Measurements from ENCODE around the gene CTRB1.

CTRB1 gene

DNA sequence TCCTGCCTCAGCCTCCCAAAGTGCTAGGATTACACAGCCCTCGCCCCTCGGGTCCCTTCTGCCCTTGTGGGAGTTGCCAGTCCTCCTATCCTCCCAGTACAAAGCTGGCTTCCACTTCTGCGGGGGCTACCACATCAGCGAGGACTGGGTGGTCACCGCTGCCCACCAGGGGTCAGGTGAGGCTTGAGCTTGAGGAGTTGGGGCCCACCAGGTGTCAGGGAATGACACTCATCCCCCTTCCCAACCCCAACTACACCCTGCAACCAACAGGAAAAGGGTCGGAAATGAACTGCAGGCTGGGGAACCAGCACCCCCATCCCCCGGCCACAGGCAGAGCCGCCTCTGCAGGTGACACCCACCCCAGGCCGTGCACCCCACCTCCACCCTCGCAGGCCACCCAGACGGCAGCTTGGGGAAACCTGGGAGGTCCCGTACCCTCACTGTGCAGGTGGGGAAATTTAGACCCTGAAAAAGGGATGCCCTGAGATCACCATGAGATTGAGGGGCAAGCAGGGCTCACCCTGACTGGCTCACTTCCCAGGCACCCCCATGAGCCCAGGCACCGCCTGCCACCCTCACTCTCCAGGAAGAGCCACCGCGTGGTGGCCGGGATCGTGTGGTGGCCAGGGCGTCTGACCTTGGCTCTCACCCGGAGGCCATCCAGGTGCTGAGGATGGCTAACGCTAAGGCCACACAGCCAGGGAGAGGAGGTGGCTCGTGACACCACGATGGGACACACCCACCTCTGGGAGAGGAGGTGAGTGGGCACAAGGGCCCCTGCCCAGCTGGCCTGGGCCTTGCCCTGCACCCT lies 8.0 kb downstream of the CTRB1 start:
- DNase-seq, result no peak

DNA sequence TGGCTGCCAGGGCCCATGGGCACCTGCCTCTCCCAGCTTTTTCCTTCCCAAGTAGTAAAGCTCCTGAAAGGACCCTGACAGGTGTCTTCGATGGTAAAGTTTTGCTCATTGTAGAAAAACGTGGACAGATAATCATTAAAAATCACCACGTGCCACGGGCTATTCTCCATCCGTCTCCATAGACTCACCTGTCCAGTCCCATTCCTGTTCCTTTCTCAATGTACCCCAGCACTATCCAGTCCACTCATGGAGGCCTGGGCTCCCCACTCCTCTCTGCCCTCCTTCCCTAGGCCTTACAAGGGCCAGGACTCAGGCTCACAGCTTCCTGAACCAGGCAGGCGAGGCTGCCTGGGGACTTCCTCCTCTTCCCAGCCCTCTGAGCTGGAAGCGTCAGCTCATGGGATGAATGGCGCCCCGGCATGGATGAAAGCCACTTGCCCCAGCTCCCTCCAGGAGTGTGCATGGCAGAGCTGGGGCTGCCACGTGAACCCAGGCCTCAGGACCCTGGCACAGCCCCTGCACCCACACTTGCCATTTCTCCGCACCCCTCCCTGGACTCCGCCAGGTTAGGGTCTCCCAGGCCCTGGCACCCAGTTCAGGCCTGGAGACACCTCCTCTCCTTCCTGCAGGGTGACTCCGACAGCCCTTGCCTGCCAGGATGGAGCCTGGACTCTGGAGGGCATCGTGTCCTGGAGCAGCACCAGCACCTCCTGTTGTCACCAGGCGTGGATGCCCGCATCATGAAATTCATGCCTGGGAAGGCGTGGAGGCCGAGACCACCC lies 8.8 kb downstream of the CTRB1 start:
- no peak for DNase-seq

DNA sequence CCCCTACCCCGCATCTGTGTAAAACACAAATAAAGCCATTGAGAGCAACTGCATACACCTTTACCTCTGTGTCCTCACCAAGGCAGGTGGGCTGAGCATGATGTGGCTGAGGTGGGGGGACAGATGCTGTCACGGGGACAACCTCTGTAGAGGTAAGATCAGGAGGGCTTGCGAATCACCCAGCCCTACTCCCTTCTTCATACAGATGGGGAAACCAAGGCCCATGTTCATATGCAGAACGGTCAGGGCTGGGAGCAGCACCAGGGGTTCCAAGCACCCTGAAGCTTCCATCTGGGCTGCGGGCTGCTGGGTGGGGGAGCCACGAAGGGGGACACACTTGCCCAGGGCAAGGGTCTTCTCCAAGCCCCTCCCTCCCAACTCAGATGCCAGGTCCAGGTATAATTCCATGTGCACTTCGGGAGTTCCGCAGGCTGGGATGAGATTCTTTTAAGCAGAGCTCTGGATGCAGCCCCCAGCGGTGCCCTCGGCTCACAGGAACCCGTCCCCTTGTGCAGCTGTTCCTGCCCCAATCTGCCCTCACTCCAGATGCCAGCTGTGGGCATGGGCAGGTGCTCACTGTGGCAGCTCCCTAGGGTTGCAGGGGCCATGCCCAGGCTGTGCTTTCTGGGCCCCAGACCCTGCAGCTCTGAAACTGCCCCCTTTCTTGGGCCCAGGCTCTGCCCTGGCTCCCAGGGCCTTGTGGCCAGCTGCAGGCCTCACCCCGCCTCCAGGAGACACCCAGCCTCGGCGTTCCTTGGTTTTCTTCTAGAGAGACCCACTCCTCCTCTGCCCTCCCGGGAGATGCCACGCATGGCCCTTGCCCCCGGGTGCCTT lies 9.6 kb downstream of the CTRB1 start:
- no peak for DNase-seq

DNA sequence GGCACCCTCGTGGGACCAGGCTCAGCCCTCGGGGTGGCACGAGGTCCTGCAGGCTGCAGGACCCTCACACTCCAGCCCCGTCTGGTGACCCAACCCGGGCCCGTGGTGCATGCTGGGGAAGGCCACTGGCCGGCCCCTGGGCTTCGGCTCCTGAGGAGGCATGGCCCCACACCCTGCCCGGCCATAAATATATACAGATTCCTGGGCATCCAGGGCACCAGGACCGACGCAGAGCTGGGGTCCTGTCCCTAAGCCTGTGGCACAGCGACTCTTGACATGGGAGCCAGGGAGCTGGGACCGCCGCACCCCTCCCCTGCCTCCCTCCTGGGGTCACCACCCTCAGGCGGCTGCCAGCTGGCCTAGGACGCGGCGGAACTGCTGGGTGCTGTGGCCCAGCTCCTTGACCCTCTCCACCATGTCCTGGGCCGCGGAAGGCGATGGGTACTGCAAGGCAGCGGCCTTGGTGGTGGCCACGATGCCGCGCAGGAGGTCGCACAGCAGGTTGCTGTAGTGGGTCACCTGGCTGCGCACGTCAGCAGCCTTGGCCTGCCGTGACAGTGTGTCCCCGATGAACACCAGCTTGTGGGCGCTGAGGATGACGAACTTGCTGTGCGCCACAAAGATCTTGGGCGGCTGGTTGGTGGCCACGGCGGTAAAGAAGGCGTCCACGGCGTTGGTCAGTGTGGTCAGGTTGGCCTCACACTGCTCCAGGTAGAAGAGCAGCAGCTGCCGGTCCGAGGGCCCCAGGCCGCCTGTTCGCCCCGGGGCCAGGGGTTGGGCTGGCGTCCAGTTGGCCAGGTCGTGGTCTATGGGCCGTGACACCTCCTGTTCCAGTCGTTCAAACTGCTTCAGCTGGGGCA lies 10.6 kb downstream of the CTRB1 start:
- DNase-seq, result no peak

DNA sequence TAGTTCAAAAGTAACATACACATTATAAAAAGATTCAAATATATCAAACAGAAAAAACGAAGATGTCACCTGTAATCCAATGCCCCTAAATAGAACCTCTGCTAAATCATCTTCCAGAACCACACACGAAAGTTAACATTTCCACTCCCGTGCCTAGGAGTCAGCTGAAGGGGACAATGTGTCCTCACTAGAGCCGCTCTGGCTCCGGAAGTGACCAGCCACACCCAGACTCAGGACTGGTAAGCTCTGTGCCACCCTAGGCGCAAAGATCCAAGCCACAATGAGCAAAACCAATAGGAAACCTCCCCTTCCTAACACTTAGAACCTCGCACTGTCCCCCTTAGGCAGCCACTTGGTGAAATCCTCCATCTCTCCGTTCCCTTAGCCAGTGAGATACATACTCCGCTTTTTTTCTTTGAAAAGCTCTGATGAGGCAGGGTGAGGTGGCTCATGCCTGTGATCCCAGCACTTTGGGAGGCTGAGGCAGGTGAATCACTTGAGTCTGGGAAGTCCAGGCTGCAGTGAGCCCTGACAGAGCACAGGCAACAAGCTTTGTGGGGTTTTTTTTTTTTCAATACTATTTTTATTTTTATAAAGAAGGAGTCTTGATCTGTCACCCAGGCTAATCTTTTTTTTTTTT lies 11.8 kb downstream of the CTRB1 start:
- DNase-seq, result no peak

DNA sequence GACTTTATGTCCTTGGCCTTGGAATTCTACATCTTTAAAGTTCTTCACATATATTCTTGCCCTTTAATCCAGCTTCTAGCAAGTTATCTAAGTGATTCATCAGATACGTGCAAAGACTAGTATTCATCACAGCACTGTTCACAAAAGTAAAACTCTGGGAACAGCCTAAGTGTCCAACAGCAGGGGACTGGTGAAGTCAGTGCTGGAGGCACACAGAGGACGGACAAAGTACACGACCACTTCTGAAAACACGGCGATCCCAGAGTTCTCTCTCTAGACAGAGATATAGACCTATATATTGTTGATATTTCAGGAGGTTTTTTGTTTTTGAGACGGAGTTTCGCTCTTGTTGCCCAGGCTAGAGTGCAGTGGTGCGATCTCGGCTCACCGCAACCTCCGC lies 12.8 kb downstream of the CTRB1 start:
- no peak for DNase-seq

DNA sequence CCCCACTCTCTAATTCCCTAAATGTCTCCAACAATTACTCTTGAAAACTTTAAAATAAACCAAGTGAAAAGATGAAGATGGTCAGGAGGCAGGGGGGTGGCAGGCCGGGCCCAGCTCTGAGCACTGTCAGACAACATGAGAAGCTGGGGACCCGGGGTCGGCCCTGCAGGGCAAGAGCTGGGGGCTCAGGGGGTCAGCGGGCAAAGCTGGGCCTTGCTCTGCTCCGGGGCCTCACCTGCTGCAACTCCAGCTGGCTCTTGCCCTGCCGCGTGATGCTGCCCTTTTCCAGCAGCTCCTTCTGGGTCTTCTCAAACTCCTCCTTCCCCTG lies 14.8 kb downstream of the CTRB1 start:
- no peak for DNase-seq

DNA sequence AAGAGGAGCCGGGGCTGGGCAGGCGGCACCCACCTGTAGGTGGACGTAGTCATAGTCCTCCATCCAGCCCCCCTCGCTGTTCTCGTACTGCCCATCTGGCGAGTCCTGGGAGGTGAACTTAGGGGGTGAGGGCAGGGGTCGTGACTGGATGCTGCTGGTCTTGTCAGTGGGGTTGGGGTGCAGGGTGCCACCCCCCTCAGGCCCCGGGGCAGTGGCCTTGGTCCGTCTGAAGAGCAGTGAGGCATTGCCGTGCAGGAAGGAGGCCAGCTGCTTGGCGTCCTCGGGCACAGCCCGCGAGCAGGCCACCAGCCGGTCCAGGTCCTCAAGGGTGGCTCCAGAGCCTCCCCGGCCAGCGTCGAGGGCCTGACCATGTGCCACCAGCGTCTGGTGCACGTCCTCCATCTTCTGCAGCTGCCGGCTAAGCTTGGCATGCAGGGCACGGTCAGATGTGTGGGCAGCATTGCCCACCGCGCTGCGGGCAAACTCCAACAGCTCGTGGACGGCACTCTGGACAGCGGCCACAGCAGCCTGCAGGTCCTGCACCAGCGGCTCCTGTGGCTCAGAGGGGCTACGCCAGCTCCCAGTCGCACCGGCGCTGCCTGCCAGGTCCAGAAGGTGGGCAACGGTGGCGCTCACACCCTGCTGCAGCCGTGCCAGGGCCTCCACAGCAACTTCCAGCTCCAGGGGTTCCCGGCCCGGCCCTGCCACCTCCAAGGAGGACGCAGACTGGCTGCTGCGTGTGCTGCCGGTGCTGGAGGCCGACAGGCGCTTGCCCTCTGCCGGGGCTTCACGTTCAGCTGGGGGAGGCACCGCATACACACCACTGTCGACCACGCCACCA lies 16.3 kb downstream of the CTRB1 start:
- no peak for DNase-seq

DNA sequence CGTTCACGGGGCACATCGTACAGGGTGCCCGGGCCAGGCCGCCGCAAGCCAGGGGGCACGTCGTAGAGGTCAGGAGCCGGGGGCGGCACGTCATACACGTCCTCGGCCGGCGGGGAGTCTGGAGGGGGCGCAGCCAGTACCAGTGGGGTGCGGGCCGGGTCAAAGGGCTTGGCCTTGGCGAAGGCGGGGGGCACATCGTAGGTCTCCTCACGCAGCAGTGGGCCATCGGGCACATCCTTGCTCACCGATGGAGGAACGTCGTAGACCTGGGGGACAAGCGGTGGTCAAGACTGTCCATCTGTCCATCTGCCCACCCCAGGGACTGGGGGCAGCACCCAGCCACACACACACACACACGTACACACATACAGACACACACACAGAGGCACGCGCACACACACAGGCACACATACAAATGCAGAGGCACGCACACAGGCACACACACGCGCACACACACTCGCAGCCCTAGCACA lies 17.0 kb downstream of the CTRB1 start:
- DNase-seq, result no peak

DNA sequence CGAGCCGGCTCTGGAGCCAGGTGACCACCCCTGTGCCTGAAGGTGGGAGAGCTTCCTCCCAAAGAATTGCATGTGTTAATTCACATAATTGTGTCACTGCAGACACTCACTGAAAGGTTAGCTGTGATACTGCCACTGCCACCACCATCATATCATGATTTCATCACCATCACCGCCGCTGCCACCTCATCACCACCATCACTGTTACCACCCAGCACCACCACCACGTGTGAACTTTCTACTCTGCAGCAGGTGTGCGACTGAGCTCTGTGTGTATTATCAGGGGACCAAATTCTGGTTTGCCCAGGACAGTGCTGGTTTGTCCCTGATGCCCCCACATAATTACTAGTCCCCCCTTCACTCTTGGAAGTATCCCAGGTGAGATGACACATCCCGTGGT lies 17.4 kb downstream of the CTRB1 start:
- DNase-seq, result no peak

DNA sequence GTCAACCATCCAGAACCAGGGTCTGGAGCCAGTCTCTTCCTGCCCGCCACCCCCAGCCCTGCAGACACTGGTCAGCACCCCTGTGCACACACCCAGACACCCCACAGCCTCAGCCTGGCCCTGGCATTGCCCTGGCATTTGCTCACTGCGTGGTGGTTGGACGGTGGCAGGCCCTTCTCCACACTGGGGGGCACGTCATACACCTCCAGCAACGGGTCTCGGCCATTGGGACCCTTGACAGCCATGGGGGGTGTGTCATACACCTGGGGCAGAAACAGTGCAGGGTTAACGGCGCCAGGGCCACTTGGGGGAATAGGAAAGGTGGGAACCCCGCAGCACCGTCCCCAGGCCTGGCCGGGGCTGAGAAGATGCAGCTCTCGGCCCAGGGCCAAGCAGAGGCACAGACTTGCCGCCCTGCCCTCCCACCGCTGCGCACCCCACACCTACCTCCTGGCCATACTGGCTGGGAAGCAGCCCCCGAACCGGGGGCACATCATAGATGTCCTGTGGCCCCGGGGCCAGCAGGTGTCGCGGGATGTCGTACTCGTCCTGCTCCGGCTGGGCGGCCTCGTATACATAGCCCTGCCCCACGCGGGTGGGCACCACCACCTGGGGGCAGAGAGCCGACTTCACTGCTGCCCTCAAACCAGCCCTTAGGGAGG lies 18.1 kb downstream of the CTRB1 start:
- DNase-seq, result no peak

DNA sequence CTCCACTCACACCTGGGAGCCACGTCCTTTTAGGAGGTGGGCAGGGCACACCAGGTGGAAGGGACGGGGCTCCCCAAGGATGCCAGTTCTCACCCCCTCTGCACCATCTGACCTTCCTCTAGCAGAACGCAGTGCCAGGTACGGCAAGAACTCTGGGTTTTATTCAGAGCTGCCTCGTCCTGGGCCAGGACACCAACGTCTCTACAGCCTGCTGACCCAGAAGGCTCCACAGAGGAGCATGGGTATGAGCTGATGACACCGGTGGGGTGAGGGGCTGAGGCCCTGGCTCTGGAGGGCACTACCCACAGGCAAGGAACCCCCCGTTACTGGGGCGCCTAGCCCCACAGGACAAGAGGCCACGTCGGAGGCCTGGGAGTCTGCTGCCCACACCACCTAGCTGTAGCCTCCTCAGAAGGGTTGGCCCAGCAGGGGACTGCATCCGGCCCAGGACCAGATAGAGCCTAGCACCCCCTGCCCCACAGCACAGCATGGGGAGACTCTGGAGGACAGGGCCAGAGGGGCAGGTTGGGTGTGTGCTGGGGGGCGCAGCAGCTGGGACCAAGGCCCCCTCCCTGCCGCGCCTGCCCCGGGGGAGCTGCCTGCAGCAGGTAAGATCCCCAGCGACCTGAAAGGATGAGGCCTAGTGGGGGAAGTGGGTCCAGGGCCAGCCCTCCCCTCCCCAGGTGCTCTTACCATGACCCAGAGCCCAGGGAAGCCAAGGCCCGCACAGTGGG lies 18.8 kb downstream of the CTRB1 start:
- DNase-seq, result no peak

DNA sequence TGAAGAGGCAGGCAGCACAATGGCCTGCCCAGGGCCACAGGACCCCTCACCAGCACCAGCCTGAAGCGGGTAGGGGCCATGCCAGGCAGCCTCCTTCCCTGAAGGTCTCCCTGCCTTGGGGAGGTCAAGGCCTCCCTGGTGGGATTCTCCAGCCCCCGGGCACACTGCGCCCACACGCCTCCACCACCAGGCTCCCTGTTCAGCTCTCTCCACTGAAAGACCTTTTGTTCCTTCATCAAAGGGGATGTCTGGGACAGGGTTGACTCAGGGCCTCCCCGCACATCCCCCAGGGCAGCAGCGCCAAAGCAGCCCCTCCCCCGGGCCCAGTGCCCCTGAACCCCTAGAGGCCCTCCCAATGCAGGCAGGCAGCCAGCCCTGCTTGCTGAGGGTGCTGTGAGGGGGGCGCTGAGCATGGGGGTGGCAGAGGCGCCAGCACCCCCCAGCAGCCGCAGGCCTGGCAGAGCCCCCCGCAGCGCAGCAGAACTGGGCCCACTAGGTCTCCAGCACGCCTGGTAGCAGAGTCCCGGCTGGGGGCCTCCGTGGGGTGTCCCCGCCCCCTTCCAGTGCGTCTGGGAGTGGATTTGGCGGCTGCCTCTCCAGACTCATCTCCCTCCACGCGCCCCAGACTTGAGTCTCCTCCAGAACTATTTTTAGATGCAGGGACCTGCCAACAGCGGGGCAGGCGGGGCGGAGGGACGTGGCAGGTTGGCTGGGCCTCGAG lies 19.5 kb downstream of the CTRB1 start:
- peak; percentile 48 for DNase-seq

DNA sequence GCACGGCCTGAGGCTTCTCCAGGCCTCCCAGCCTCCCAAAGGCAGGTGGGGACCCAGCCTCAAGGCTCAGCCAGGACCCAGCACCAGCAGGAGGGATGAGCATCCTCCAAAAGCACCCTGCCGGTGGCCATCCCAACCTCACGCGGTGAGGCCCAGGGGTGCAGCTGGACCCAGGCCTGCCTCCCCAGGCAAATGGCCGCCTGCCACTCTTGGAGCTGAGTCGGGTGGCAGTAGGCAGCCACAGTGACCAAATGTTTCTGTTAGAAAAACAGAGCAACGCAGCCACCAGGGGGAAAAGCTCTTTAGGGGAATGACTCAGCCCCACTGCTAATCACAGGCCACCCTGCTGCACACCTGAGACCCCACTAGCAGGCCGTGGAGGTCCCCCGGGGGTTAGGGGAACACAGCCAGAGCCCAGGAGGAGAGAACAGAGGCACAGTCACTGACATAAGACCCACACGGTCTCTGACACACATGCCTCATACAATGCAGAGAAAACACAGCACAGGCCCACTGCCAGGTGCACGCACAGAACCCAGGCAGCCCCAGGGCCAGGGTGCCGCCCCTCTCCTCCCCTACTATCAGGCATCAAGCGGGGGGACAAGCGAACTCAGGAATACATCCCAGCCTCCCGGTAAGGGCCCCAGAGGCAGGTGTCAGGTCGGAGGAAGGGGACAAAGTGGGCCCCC lies 20.2 kb downstream of the CTRB1 start:
- DNase-seq, result no peak

DNA sequence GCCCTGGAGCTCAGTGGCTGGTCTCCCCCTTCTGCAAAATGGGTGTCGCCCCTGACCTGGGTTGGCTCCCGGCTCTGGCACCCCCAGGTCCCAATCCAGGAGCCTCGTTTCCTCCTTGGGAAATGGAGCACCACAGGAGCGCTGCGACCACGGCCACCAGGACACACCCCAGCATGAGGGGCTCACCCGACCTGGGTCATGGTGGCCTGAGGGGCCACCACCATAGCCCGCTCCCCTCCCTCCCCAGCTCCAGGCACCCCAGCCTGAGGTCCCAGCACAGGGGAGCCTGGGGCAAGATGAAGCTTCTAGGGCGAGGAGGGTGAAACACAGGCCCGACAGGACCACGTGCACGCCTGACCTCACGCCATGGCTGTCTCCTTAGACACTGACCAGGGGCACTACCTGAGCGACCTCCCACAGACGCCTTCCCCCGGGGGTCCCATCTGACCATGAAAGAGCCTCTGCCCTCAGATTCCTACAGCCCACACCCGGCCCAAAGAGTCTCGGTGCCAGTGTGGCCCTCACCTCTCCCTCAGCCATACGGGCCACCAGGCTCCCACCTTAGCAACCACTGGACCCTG lies 20.8 kb downstream of the CTRB1 start:
- no peak for DNase-seq

DNA sequence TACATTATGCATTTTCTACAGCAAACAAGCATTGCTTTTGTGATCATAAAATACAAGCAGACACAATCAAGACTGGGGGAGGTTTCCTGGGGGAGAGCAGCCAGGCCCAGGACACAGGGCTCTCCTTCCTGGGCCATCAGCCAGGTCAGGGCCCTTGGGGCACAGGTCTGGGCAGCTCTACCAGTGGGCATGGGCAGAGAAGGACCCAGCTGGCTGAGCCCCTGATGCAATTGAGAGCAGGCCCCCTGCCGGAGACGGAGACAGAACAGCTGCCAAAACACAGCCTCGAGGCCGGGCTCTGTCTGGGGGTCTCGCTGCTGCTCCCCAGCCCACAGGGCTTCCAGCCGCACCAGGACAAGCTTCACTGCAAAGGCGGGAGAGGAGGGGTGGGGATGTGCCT lies 21.8 kb downstream of the CTRB1 start:
- DNase-seq, result peak; percentile 20

DNA sequence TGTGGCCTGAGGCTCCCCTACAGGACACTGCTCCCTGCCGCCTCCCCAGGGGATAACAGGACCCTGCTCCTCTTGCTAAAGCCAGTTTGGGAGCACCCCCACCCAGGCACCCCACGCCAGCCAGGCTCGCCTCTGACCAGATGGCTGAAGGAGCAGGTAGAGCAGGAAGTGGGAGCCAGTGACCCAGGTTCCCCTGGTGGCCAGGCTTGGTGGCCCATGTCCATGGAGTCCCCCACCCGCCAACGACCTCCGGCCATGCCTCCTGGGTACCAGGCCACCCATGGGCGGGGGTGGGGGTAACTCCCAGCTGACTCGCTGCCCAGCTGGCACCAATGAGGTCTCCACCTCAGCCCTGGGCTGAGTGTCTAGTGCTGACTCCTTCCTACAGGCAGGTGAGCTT lies 22.6 kb downstream of the CTRB1 start:
- no peak for DNase-seq

DNA sequence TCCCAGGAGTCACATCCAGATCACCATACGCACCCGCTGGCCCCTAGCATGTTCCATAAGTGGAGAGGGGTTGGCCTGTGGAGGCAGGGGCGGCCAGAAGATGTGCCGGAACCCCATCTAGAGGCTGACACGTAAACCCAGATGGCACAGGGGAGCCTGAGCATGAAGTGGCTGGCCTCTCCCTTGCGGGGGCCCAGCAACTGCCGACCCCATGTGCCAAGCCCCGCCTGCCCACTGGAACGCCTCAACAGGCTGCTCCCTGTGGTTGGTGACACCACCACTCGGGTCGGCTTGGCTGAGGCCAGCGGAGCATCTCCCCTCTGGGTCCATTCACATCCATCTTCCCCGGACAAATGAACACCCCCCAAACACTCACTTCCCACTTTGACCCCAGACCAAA lies 23.2 kb downstream of the CTRB1 start:
- no peak for DNase-seq

Data from NCI-H1092 (cell line).